ENCODE results near the gene MAP2K5.

The MAP2K5 gene

DNA sequence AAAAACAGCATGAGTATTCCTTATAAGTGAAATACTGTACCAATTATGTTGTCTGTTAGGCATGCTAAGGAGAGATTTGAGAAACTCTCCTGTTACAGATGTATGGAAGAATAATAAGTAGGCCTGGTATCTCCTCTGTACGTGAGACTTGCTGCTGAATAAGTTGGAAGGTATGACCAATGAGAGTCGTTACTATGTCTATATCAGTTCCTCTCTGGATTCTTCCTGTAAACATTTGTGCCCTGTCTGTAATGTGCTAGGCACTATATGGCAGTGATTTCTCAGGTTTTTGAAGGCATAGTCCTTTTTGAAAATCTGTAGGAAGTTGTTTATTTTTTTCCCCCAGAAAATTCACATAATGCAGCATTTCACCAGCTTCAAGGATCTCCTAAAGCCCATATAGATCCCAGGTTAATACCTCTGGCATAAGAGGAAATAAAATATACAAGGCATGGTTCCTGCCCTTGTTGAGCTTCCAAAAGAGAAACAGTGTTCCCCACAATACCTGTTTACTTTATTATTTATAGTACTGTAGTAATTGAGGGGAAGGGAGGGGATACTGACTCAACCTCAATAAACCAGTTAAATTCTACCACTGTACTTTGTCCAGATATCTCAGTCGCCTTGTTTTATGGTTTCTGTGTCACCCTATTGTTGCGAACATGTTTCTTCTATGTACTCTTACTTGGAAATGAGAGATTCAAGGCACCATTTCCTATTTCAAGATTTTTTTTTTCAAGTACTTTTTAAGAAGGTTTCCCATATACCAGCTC lies 28.6 kb downstream of the MAP2K5 start:
- no peak for FAIRE-seq
- TF ChIP-seq, protein P1, sequence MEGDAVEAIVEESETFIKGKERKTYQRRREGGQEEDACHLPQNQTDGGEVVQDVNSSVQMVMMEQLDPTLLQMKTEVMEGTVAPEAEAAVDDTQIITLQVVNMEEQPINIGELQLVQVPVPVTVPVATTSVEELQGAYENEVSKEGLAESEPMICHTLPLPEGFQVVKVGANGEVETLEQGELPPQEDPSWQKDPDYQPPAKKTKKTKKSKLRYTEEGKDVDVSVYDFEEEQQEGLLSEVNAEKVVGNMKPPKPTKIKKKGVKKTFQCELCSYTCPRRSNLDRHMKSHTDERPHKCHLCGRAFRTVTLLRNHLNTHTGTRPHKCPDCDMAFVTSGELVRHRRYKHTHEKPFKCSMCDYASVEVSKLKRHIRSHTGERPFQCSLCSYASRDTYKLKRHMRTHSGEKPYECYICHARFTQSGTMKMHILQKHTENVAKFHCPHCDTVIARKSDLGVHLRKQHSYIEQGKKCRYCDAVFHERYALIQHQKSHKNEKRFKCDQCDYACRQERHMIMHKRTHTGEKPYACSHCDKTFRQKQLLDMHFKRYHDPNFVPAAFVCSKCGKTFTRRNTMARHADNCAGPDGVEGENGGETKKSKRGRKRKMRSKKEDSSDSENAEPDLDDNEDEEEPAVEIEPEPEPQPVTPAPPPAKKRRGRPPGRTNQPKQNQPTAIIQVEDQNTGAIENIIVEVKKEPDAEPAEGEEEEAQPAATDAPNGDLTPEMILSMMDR (IDR thresholded peaks at IDR 0.05; ENCODE audit: insufficient read depth, missing control alignments): no peak

DNA sequence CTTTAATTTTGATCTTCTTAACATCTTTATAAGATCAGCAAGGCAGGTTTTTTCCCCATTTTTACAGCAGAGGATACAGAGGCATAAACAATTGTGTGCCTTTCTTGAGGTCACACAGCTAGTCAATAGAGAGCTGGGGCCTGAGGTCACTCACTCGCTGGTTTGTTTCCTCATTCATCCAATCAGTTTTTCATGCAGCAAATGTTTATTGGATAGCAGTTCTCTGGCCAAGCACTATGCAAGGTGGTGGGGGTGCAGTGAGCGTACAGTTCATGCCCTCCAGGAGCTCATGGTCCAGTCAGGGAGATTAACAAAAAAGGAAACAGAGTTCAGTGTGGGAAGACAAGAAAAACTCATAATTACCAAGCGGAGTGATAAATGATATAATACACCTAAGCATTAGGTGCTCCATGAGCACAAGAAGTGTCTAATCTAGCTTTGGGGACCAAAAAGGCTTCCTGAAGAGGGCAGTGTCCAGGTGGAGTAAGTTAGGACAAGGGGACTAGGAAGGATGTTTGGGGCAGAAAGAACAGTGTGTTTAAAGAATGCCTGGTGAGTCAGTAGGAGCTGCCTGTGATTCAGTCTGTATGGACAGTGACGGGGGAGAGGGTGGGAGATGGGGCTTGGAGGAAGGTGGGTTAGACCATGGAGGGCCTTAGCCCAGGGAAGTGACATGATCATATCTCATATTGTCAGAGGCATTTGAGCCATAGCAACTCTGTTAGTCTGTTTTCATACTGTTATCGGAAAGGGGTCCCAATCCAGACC lies 29.3 kb downstream of the MAP2K5 start:
- TF ChIP-seq, protein P1 (IDR thresholded peaks at IDR 0.05; ENCODE audit: insufficient read depth, missing control alignments): no peak
- FAIRE-seq (no peak), DNase-seq (ENCODE audit: insufficient read length, low spot score) (no peak)

More for the DNA sequence above, 28.6 kb downstream of the MAP2K5 start:
- no peak for DNase-seq (ENCODE audit: insufficient read length, low spot score)

DNA sequence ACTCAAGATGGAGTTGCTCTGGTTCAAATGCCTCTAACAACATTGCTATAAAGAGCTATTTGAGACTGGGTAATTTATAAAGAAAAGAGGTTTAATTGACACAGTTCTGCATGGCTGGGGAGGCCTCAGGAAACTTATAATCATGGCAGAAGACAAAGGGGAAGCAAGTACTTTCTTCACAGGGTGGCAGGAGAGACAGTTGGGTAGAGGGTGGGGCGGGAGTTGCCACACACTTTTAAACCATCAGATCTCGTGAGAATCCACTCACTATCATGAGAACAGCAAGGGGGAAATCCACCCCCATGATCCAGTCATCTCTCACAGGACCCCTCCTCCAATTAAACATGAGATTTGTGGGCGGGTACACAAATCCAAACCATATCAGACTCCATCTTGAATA lies 30.7 kb downstream of the MAP2K5 start:
- TF ChIP-seq, protein P1 (IDR thresholded peaks at IDR 0.05; ENCODE audit: insufficient read depth, missing control alignments): no peak
- FAIRE-seq (no peak), DNase-seq (ENCODE audit: insufficient read length, low spot score) (no peak)

DNA sequence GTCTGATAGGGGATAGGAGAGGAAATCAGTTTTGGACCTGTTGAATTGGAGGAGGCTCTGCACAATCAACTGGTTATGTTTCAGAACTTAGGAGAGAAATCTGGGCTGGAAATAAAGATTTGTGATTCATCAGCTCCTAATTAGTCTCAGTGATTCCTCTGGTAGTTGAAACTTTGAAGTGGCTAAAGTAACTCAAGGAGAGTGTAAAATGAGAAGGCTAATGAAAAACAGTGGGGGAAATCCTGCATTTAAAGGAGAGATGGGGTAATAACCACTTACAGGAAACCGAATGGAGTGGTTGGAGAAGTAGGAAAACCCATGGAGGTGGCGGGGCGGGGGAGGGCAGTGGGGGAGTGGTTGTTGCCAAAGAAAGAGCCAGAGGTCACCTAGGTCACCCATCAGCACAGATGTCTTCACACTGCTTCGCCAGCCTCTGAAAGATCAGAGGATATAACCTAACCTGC lies 32.6 kb downstream of the MAP2K5 start:
- no peak for DNase-seq (ENCODE audit: insufficient read length, low spot score)
- no peak for FAIRE-seq
- TF ChIP-seq, protein P1 (IDR thresholded peaks at IDR 0.05; ENCODE audit: insufficient read depth, missing control alignments): no peak

DNA sequence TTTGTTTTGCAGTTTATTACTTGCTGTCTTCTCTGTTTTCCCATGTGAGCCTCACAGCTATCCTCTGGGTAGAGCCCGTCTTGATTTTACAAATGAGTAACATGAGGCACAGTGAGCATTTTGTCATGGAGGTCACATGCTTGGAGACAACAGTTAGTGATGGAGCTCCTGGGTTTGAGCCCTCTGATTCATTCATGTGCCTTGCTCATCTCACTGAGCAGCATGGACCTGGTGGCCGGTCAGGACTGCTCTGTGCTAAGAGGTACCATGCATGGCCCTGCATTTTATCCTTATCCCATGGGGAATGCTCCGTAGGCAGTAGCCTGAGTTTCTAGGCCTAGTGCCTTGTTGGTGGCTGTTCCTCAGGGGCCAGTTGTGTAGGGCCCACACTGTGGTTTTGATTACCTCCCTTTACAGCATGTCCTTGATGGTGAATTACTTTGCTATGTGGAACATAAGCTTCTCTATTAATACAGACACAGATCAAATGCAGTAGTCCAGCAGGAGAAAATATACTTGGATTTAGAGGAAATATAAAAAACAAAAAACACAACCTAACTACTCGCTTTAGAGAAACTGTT lies 35.6 kb downstream of the MAP2K5 start:
- TF ChIP-seq, protein P1 (IDR thresholded peaks at IDR 0.05; ENCODE audit: insufficient read depth, missing control alignments): no peak
- no peak for DNase-seq (ENCODE audit: insufficient read length, low spot score)
- FAIRE-seq: no peak

DNA sequence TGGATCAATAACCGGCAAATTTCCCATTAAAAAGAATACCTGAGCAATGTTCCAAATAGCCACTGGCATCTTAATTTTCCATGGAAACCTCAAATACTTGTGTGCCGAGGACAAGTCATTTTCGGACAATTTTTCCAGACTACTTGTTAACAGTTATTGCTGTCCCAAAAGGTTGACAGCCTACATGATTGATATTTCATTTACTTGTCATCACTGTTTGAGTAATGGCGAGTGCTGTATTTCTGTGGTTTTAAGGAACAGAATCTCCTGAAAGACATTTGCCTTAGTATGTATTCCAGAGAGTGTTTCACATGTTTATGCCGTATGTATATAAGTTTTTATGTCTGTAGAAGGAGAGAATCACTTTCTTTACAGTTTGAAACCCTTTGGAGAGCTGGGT lies 36.7 kb downstream of the MAP2K5 start:
- TF ChIP-seq, protein P1 (IDR thresholded peaks at IDR 0.05; ENCODE audit: insufficient read depth, missing control alignments): no peak
- FAIRE-seq: no peak
- DNase-seq (ENCODE audit: insufficient read length, low spot score): no peak
